Left lung (tissue), 10 donors: ENCODE measurements around the gene NUP133. TPM values are rescaled to one million over a fixed set of nuclear protein-coding genes. Genes with fewer than 3 reads are reported as not detected.

Experiments used
- ATAC-seq: fragments of 200-7000 bp; cut with Tn5 transposase; one replicate; pipeline ENCODE4 v1.9.1; 2020; ENCODE audit warnings: moderate library complexity
- DNase-seq, 4 donors: peaks; one replicate each; pipeline ENCODE4 v3.0.0-alpha.2; 2013 to 2020
- H3K27ac ChIP-seq, 2 donors: fragments of 200-600 bp; sonication (generic) in 1 of 2; one replicate each; pipeline versions ENCODE4 v1.5.0 to v1.8.0; 2020 to 2021
- H3K27me3 ChIP-seq, 2 donors: fragments of 200-600 bp; sonication (generic) in 1 of 2; one replicate each; pipeline versions ENCODE4 v1.5.0 to v1.8.0; 2020 to 2021
- H3K36me3 ChIP-seq, 2 donors: fragments of 200-600 bp; sonication (generic) in 1 of 2; one replicate each; pipeline versions ENCODE4 v1.5.0 to v1.8.0; 2020 to 2021
- H3K4me1 ChIP-seq, 2 donors: fragments of 200-600 bp; one replicate each; pipeline ENCODE4 v1.8.0; 2021
- H3K4me3 ChIP-seq, 2 donors: fragments of 200-600 bp; sonication (generic) in 1 of 2; one replicate each; pipeline versions ENCODE4 v1.5.0 to v1.8.0; 2020 to 2021; ENCODE audit warnings: mild to moderate bottlenecking in 1 of 2
- H3K9me3 ChIP-seq, 2 donors: fragments of 200-600 bp; sonication (generic) in 1 of 2; one replicate each; pipeline versions ENCODE4 v1.5.0 to v1.8.0; 2020 to 2021
- intact Hi-C, 2 donors: fragments of 100-400 bp; cut with DNase I; formaldehyde crosslinking; loops; one replicate each; pipeline versions ENCODE4 v1.11.2 to v1.14.2; 2022
- polyA plus RNA-seq, 6 donors: library from polyadenylated mRNA; unstranded; fragments of 120-200 nt; gene quantifications; one replicate each; pipeline ENCODE4 v1.2.1, GENCODE V29; 2013; ENCODE audit not compliant: insufficient read length in 6 of 6
- total RNA-seq, 2 donors: library from RNA; stranded (reverse); fragmentation: NEBNext Ultra II Directional; extraction: Animal tissue kit (Norgen Biotek cat#: 25700); gene quantifications; one replicate each; pipeline ENCODE4 v1.2.1, GENCODE V29; 2021
- TF ChIP-seq, protein P1 (sequence below), 2 donors: fragments of 200-600 bp; sonication (generic) in 1 of 2; IDR thresholded peaks; one replicate each; pipeline versions ENCODE4 v1.5.0 to v1.8.0; 2021; ENCODE audit warnings: antibody characterized with exemption in 2 of 2
- donor health status: DM: no; HTN: yes; CAD: no.
- donor health status: DM: no; HTN: no; CAD: no.

The NUP133 gene
- total and polyA plus RNA-seq, 8 donors: 30.2 to 47.1 (median 42.5) TPM

DNA sequence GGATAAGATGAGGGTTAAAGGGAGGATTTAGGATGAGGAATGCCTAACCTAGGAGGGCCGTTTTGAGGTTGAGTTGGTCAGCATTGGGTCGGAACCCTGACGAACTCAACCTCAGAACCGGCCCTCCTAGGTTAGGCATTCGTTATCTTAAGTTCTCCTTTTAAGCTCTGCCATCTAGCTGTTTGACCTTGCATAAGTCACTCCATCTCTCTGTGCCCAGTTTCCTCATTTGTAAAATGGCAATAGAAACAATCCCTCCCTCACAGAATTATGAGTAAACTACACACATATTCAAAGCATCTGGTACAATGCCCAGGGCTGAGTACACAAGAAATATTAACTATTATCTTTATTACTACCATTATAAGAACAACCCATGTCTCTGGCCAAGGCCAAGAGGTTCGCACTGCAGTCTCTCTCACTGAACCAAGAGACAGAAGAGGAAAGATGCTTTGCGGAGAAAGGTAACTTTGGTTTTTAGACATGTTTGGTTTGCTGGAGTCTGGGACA is 45.5 kb upstream of the NUP133 start:
- TF ChIP-seq, protein P1, sequence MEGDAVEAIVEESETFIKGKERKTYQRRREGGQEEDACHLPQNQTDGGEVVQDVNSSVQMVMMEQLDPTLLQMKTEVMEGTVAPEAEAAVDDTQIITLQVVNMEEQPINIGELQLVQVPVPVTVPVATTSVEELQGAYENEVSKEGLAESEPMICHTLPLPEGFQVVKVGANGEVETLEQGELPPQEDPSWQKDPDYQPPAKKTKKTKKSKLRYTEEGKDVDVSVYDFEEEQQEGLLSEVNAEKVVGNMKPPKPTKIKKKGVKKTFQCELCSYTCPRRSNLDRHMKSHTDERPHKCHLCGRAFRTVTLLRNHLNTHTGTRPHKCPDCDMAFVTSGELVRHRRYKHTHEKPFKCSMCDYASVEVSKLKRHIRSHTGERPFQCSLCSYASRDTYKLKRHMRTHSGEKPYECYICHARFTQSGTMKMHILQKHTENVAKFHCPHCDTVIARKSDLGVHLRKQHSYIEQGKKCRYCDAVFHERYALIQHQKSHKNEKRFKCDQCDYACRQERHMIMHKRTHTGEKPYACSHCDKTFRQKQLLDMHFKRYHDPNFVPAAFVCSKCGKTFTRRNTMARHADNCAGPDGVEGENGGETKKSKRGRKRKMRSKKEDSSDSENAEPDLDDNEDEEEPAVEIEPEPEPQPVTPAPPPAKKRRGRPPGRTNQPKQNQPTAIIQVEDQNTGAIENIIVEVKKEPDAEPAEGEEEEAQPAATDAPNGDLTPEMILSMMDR (IDR thresholded peaks at IDR 0.05): no peak
- Histone ChIP-seq H3K4me1 (peaks cover 7 to 51% of the 10 kb centered on the region in 2 donors), H3K27ac (no peak overlapping the region), H3K27me3 (no peaks in the 10 kb centered on the region), H3K9me3 (no peaks in the 10 kb centered on the region), H3K36me3 (peaks cover 0 to 6% of the 10 kb centered on the region in 2 donors), H3K4me3 (no peak overlapping the region)
- DNase-seq (no peak), ATAC-seq (no peak)
- intact Hi-C loops: no loop called here

DNA sequence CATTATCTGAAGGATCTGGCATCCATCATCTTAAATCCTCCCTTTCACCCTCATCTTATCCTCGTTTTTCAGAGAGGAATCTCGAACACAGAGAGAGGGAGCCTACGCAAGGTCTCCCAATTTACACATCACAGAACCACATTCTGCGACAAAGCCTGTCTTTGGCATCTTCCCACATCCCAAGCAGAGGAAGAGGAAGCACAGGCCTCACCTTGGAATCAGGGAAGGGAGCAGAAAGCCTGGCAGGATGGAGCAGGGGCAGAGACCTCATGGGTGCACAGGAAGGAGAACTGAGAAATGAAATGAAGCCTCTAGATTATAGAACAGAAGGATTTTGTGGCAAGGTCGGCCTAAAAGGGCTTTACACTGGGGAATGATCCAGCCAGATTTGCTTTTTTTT is 44.6 kb upstream of the NUP133 start:
- H3K4me1 ChIP-seq: peaks cover 7 to 50% of the 10 kb centered on the region in 2 donors
- no peak overlapping the region for H3K27ac ChIP-seq
- peaks cover 0 to 6% of the 10 kb centered on the region in 2 donors for H3K36me3 ChIP-seq
- intact Hi-C loops: no loop called here
- TF ChIP-seq, protein P1 (IDR thresholded peaks at IDR 0.05): no peak
- H3K27me3 ChIP-seq: no peaks in the 10 kb centered on the region
- H3K4me3 ChIP-seq: no peak overlapping the region
- ATAC-seq (no peak), DNase-seq (no peak)
- H3K9me3 ChIP-seq: no peaks in the 10 kb centered on the region

DNA sequence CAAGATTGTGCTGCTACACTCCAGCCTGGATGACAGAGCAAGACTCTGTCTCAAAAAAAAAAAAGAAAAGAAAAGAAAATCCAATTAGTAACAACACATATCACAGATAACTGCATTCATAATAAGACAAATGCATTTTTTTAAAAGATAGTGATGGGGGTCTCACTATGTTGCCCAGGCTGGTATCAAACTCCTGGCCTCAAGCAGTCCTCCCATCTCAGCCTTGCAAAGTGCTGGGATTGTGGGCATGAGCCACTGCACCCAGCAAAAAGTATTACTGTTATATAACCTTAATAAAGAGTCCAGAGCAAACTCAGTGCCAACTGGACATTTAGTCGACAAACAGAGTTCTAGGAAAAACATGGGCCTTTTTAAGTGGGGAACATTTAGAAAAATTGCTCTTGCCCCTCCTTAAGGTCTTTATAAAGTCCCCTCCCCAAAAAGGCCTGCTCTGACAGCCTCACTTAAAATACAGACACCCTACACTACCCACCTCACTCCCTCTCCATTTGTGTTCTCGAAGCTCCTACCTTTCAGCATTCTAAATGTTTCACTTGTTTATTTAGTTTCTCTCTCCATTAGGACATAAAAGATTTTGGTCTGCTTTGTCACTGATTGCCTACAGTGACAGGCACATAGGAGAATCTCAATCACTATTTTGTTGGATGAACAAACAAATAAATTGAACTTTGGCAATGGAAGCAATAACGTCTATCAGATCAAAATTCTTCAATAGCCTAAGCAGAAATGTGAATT is 42.8 kb upstream of the NUP133 start:
- DNase-seq (no peak), ATAC-seq (no peak)
- H3K4me1 ChIP-seq: peaks cover 0 to 32% of the 10 kb centered on the region in 2 donors
- H3K4me3 ChIP-seq: no peak overlapping the region
- intact Hi-C loops: no loop called here
- H3K36me3 ChIP-seq: peaks cover 0 to 24% of the 10 kb centered on the region in 2 donors
- no peak overlapping the region for H3K27ac ChIP-seq
- TF ChIP-seq, protein P1 (IDR thresholded peaks at IDR 0.05): no peak
- no peaks in the 10 kb centered on the region for H3K9me3 ChIP-seq
- H3K27me3 ChIP-seq: no peaks in the 10 kb centered on the region

- no peak overlapping the region for H3K4me3 ChIP-seq
- ATAC-seq (no peak), DNase-seq (no peak)
- peaks cover 0 to 6% of the 10 kb centered on the region in 2 donors for H3K4me1 ChIP-seq
- TF ChIP-seq, protein P1 (IDR thresholded peaks at IDR 0.05): no peak
- H3K27ac ChIP-seq: no peak overlapping the region
- no peaks in the 10 kb centered on the region for H3K9me3 ChIP-seq
- no peaks in the 10 kb centered on the region for H3K27me3 ChIP-seq
- H3K36me3 ChIP-seq: peaks cover 0 to 57% of the 10 kb centered on the region in 2 donors
- intact Hi-C loops: no loop called here
These were observed 39.4 kb upstream of the NUP133 start for GRCh38 chr1:229547542-229547941.

DNA sequence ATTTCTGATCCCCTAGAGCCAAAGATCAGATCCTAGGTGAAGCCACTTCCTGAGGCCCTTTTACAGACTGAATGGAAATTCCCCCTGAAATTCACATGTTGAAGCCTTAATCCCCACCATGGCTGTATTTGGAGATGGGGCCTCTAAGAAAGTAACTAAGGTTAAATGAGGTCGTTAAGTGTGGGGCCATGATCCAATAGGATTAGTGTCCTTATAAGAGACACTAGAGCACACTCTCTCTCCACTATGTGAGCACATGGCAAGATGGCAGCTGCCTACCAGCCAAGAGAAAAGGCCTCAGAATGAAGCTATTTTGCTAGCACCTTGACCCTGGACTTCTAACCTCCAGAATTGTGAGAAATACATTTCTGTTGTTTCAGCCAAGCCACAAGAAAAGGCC is 36.4 kb upstream of the NUP133 start:
- no peak for DNase-seq
- intact Hi-C loops: no loop called here
- TF ChIP-seq, protein P1 (IDR thresholded peaks at IDR 0.05): no peak
- peaks cover 0 to 87% of the 10 kb centered on the region in 2 donors for H3K36me3 ChIP-seq
- no peaks in the 10 kb centered on the region for H3K4me1 ChIP-seq
- no peak for ATAC-seq
- no peak overlapping the region for H3K27ac ChIP-seq
- H3K4me3 ChIP-seq: no peak overlapping the region
- H3K9me3 ChIP-seq: no peaks in the 10 kb centered on the region
- no peaks in the 10 kb centered on the region for H3K27me3 ChIP-seq
